NOMO-1 treated with DMSO at 0.1 percent for 48 hours (cell line): Measurements from ENCODE around the gene FAM120B.
A peak's percentile ranks its signal among the peaks of the same experiment; 100 is the strongest.
"Not testable (repeated sequence)": the region's sequence is repeated elsewhere in the genome, so short reads cannot be mapped to it uniquely, and the experiment has no call there.

ENCODE experiments used
- DNase-seq: peaks from one replicate; lab custom pipeline; 2025; ENCODE audit not compliant: unreplicated experiment; lab: John Stamatoyannopoulos, UW

FAM120B gene, protein sequence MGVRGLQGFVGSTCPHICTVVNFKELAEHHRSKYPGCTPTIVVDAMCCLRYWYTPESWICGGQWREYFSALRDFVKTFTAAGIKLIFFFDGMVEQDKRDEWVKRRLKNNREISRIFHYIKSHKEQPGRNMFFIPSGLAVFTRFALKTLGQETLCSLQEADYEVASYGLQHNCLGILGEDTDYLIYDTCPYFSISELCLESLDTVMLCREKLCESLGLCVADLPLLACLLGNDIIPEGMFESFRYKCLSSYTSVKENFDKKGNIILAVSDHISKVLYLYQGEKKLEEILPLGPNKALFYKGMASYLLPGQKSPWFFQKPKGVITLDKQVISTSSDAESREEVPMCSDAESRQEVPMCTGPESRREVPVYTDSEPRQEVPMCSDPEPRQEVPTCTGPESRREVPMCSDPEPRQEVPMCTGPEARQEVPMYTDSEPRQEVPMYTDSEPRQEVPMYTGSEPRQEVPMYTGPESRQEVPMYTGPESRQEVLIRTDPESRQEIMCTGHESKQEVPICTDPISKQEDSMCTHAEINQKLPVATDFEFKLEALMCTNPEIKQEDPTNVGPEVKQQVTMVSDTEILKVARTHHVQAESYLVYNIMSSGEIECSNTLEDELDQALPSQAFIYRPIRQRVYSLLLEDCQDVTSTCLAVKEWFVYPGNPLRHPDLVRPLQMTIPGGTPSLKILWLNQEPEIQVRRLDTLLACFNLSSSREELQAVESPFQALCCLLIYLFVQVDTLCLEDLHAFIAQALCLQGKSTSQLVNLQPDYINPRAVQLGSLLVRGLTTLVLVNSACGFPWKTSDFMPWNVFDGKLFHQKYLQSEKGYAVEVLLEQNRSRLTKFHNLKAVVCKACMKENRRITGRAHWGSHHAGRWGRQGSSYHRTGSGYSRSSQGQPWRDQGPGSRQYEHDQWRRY

GRCh38 chr6:170306324-170307079 is at the start of gene FAM120B:
FAM120B (plus strand) TSS chr6:170306758; CDS start chr6:170317391, 10,633 bp downstream.
- DNase-seq, result peak; percentile 95

GRCh38 chr6:170257376-170257775 is 49.2 kb upstream of the FAM120B start:
- DNase-seq, result no peak

GRCh38 chr6:170258407-170258806 is 48.2 kb upstream of the FAM120B start:
- peak; percentile 40 for DNase-seq

- DNase-seq, result no peak
These were observed 47.3 kb upstream of the FAM120B start for GRCh38 chr6:170259278-170259677.

- DNase-seq, result no peak
These were observed 45.9 kb upstream of the FAM120B start for GRCh38 chr6:170260686-170261085.

DNA sequence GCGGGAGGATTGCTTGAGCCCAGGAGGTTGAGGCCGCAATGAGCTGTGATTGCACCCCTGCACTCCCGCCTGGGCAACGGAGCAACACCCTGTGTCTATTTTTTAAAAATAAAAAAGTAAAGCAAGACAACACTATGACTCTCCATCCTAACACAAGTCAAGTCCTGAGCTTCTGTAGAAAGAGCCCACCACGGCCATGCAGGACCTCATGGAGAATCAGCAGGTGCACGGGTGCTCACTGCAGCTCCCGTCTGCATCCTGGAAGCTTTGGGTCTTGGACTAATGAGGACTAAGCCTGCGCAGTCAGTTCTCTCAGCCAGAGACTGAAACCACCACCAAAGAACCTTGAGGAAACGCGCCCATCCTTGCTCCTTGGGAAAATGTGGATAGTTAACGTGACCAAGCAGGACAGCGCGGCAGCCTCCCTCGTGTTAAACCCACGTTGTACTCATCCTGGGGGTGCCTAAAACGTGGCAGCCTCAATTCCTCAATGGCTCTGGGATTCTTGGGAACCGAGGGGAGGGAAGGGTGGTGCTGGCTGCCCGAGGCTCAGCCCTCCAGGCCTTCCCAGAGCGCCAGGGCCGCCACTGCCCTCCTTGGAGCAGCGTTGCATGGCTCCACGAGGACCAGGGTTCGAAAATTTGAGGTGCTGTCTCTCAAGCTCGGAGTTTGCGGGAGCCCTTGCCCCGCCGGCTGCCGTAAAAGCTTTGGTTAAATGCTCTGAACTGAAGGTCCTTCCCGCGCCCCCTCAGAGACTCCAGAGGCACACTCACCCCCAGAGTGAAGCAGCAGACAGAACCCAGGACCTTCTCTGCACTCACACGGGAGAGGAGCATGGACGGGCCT is 44.7 kb upstream of the FAM120B start:
- no peak for DNase-seq

DNA sequence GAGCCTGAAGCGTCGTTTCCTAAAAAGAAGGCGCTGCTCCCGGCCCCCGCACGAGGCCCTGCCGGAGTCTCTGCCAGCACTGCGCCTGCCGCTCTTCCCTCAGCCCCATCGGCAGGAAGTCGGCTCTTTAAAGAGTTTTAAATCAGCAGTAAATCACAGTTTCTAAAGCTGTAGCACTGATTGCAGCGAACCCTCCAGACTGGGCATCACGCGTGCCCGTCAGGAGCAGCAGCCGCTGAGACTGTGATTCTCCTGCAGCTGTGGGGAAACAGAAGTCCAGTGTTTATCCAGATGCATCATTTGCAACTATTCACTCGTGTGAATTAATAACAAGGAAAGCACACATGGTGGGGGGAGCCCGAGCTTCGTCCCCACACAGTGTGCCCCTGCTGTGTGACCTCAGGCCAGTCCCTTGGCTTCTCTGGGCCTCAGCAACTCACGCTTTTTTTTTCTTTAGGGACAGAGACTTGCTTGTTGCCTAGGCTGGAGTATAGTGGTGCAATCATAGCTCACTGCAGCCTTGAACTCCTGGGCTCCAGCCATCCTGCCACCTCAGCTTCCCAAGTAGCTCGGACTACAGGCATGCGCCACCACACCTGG is 44.0 kb upstream of the FAM120B start:
- no peak for DNase-seq

GRCh38 chr6:170263410-170263809 is 43.1 kb upstream of the FAM120B start:
- no peak for DNase-seq

GRCh38 chr6:170264086-170264485 is 42.5 kb upstream of the FAM120B start:
- DNase-seq, result no peak

- DNase-seq, result not testable (repeated sequence)
These were observed 41.9 kb upstream of the FAM120B start for GRCh38 chr6:170264644-170265043.

DNA sequence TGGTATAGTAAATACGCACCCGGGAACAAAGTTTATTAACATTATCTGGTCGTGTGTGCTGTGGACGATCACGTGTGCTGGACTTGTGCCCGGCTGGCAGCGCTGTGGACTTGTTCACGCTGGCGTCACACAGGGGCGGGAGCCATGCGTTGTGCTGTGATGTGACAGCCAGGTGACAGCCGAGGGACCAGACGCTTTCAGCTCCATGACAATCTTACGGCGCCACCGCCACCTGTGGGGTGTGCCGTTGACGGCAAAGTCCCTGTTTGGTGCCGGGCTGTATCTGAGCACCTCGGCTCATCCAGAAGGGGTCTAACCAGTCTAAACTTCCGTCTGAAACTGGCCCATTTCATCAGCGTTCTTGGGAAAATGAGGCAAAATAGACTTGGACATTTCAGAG is 40.9 kb upstream of the FAM120B start:
- no peak for DNase-seq

GRCh38 chr6:170266061-170266825 is 40.3 kb upstream of the FAM120B start:
- peak; percentile 70 for DNase-seq

GRCh38 chr6:170267688-170268087 is 38.9 kb upstream of the FAM120B start:
- DNase-seq, result no peak

DNA sequence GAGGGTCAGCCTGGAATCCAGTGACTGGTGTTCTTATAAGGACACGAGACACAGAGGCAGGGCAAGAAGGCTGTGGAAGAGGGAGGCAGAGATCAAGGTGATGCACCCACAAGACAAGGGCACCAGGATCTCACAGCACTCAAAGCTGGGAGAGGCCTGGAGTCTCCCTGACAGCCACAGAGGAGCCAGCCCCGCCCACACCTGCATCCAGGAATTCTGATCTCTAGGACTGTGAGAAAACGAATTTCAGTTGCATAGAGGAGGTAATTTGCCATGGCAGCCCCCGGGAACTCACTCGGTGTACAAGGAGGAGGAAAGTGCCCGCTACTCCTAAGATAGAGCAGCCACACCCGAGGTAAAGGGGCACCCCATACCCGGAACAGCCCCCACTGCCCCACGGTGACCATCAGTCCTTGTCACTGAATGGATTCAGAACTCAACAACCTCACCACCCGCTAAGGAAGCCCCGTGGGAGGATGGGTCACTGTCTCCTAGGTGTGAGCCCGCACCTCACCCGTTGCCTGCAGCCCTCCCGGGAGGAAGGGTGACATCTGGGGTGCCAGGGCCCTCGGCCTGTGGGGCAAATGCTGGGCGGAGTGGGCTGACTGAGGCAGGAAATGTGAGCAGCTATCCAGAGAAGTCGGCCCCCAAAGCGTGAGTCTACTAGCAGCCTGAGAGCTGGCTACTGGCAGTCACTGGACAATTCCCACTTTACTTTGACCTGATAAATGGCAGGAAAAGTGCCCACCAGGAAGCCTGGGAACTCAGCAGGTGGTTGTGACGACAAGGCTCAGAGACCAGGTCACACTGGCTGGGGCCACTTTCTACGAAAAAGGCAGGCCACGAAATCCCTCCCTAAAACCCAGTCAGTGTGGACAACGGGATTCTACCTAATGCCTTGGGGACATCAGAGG is 38.1 kb upstream of the FAM120B start:
- no peak for DNase-seq

- DNase-seq, result no peak
These were observed 37.3 kb upstream of the FAM120B start for GRCh38 chr6:170269151-170269845.

GRCh38 chr6:170269846-170270541 is 36.6 kb upstream of the FAM120B start:
- DNase-seq, result peak; percentile 11
